PC-9 (cell line): ENCODE measurements around the gene CDH13. TPM values are rescaled to one million over a fixed set of nuclear protein-coding genes. Genes with fewer than 3 reads are reported as not detected.

Source experiments
- BruUV-seq: library from RNA; stranded (reverse); fragments of 400-500 nt; replicated peaks from 2 replicates; lab custom pipeline; 2021; lab: Mats Ljungman, UMichigan
- CTCF ChIA-PET: fragments of 300-600 bp; sonication (Branson Sonifier 250); formaldehyde crosslinking; loops from one replicate; lab custom pipeline; 2022; ENCODE audit warnings: antibody characterized with exemption; lab: Charles Lee
- POLR2A ChIA-PET: fragments of 300-600 bp; sonication (Branson Sonifier 250); formaldehyde crosslinking; loops from one replicate; lab custom pipeline; 2022; ENCODE audit warnings: antibody characterized with exemption; ENCODE audit not compliant: unreplicated experiment; lab: Charles Lee
- DNase-seq, 2 experiments: peaks; one replicate each; pipeline versions ENCODE4 v3.0.0 to v3.0.0-alpha.2; 2015 to 2022; ENCODE audit warnings: mixed read lengths in 1 of 2
- H2AFZ ChIP-seq: fragments of 200-600 bp; sonication (generic); 2 replicates; pipeline ENCODE4 v1.8.1; 2017; ENCODE audit warnings: antibody characterized with exemption
- H3F3A ChIP-seq: fragments of 200-600 bp; sonication (generic); 2 replicates; pipeline ENCODE4 v1.8.1; 2017; ENCODE audit warnings: antibody characterized with exemption, mild to moderate bottlenecking, low read depth; ENCODE audit not compliant: insufficient read depth
- H3K27ac ChIP-seq: fragments of 200-600 bp; sonication (generic); 2 replicates; pipeline ENCODE4 v1.6.1; 2016; ENCODE audit warnings: mixed run types
- H3K27me3 ChIP-seq: fragments of 200-600 bp; sonication (generic); 2 replicates; pipeline ENCODE4 v1.6.1; 2016; ENCODE audit warnings: low read depth, mixed run types; ENCODE audit not compliant: insufficient read depth
- H3K36me3 ChIP-seq: fragments of 200-600 bp; sonication (generic); 2 replicates; pipeline ENCODE4 v1.6.1; 2016; ENCODE audit warnings: low read depth, mixed run types
- H3K4me1 ChIP-seq: fragments of 200-600 bp; sonication (generic); replicated peaks from 2 replicates; pipeline ENCODE4 v1.6.1; 2016; ENCODE audit warnings: mixed run types; ENCODE audit not compliant: insufficient read depth
- H3K4me2 ChIP-seq: fragments of 200-600 bp; sonication (generic); 2 replicates; pipeline ENCODE4 v1.6.1; 2017; ENCODE audit warnings: mixed run types
- H3K4me3 ChIP-seq: fragments of 200-600 bp; sonication (generic); 2 replicates; pipeline ENCODE4 v1.6.1; 2016; ENCODE audit warnings: mixed run types
- H3K79me2 ChIP-seq: fragments of 200-600 bp; sonication (generic); 2 replicates; pipeline ENCODE4 v1.6.1; 2017; ENCODE audit warnings: low read depth, mixed run types
- H3K9me2 ChIP-seq: fragments of 200-600 bp; sonication (generic); 2 replicates; pipeline ENCODE4 v1.8.1; 2017; ENCODE audit warnings: mild to moderate bottlenecking; ENCODE audit not compliant: insufficient read depth
- H3K9me3 ChIP-seq: fragments of 200-600 bp; sonication (generic); 2 replicates; pipeline ENCODE4 v1.8.1; 2016; ENCODE audit warnings: low read depth; ENCODE audit not compliant: insufficient read depth
- H4K20me1 ChIP-seq: fragments of 200-600 bp; sonication (generic); 2 replicates; pipeline ENCODE4 v1.8.1; 2017; ENCODE audit not compliant: insufficient read depth
- CTCF ChIP-seq: fragments of 200-600 bp; sonication (generic); conservative IDR thresholded peaks from 2 replicates; pipeline ENCODE4 v1.6.1; 2017; ENCODE audit warnings: mixed run types, antibody characterized with exemption, mild to moderate bottlenecking, moderate library complexity
- EZH2 ChIP-seq: fragments of 200-600 bp; sonication (generic); IDR thresholded peaks from 2 replicates; pipeline ENCODE4 v1.8.0; 2017; ENCODE audit warnings: antibody characterized with exemption, low read depth
- intact Hi-C: fragments of 100-400 bp; cut with micrococcal nuclease; formaldehyde crosslinking; loops from one replicate; pipeline ENCODE4 v1.10.0; 2022; ENCODE audit not compliant: unreplicated experiment
- total RNA-seq: library from RNA; stranded (reverse); gene quantifications from 2 replicates; pipeline ENCODE4 v1.2.3, GENCODE V29; 2021

Gene CDH13
- total RNA-seq, 1 experiment from 2014 or later = 0.24 TPM

DNA sequence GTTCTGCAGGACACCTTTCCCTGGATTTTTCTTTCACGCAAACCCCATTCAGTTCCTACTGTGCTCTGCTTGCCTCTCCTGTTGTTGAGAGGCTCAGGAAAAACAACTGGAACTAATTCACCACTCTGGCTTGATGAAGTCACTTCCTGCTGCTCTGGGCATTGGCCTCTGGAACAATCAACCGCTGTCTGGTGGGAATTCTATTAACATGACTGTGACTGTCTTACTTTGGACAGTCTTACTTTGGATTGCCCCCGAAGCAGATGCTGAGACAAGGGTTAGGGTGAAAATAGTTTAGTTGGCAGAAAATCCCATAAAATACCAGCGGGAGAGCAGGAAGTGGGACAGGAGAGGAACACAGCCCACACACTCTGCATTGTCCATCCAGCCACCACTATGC, 1091.0 kb downstream of the CDH13 start:
- H3F3A ChIP-seq = no peaks in the 10 kb centered on the region
- H2AFZ ChIP-seq = no peak overlapping the region
- no peak overlapping the region for H3K27ac ChIP-seq
- no peaks in the 10 kb centered on the region for H3K4me1 ChIP-seq
- intact Hi-C loops = no loop called here
- ChIA-PET CTCF (no interaction called here), POLR2A (no interaction called here)
- peaks cover 71% of the 10 kb centered on the region for H3K27me3 ChIP-seq
- no peaks in the 10 kb centered on the region for H3K36me3 ChIP-seq
- TF ChIP-seq EZH2 (no peak), CTCF (no peak)
- no peaks in the 10 kb centered on the region for H3K79me2 ChIP-seq
- H3K9me3 ChIP-seq = no peaks in the 10 kb centered on the region
- H3K4me2 ChIP-seq = no peak overlapping the region
- no peaks in the 10 kb centered on the region for H3K9me2 ChIP-seq
- BruUV-seq = no TSS peak
- no peak overlapping the region for H3K4me3 ChIP-seq
- no peaks in the 10 kb centered on the region for H4K20me1 ChIP-seq
- no peak for DNase-seq

DNA sequence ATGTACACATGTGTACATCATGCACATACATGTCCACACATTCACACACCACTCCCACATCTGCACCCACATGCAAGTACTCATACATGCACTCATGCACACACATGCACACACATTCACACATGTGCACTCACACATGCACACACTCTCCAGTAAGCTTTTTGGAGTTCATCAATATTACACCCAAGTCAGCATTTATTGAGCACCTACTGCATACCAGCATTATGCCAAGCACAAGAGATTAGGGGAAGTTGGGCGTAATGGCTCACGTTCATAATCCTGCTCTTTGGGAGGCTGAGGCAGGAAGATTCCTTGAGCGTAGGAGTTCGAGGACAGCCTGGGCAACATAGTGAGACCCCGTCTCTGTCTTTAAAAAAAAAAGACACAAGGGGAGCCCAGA, 1093.4 kb downstream of the CDH13 start:
- ChIA-PET CTCF (no interaction called here), POLR2A (no interaction called here)
- Histone ChIP-seq H3K4me3 (no peak overlapping the region), H2AFZ (no peak overlapping the region), H3F3A (no peaks in the 10 kb centered on the region), H3K4me1 (no peaks in the 10 kb centered on the region), H3K9me3 (no peaks in the 10 kb centered on the region), H3K27me3 (peaks cover 61% of the 10 kb centered on the region), H4K20me1 (no peaks in the 10 kb centered on the region), H3K4me2 (no peak overlapping the region), H3K79me2 (no peaks in the 10 kb centered on the region), H3K27ac (no peak overlapping the region), H3K36me3 (no peaks in the 10 kb centered on the region), H3K9me2 (no peaks in the 10 kb centered on the region)
- no peak for TF ChIP-seq EZH2
- TF ChIP-seq CTCF = no peak
- BruUV-seq = no TSS peak
- intact Hi-C loops = no loop called here
- no peak for DNase-seq

DNA sequence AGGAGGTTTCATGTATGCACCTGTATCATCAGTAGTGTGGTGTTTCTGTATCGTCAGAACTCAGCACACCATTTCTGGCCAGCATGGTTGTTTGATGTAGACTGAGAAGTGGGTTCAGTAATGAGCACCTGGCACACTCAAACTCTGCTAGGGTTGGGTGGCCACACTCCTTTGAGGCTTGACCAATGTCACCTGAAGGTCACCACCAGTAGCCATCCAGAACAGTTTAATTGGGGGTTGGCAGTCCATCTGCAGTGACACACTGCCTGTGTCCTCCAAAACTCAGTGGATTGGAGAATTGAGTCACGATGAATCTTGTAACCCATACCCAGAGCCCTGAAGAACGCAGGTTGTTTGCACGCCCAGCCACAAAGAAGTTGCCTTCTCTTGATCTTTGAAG, 1094.2 kb downstream of the CDH13 start:
- H4K20me1 ChIP-seq = no peaks in the 10 kb centered on the region
- intact Hi-C loops = no loop called here
- H3K27ac ChIP-seq = no peak overlapping the region
- no peak overlapping the region for H2AFZ ChIP-seq
- H3K27me3 ChIP-seq = peaks cover 61% of the 10 kb centered on the region
- H3K4me2 ChIP-seq = no peak overlapping the region
- H3K36me3 ChIP-seq = no peaks in the 10 kb centered on the region
- no peaks in the 10 kb centered on the region for H3K79me2 ChIP-seq
- CTCF ChIA-PET = no interaction called here
- POLR2A ChIA-PET = no interaction called here
- no peaks in the 10 kb centered on the region for H3F3A ChIP-seq
- no peaks in the 10 kb centered on the region for H3K9me3 ChIP-seq
- DNase-seq = no peak
- no peaks in the 10 kb centered on the region for H3K9me2 ChIP-seq
- BruUV-seq = no TSS peak
- no peak for TF ChIP-seq EZH2
- no peak for TF ChIP-seq CTCF
- H3K4me3 ChIP-seq = no peak overlapping the region
- H3K4me1 ChIP-seq = no peaks in the 10 kb centered on the region
